SK-N-SH (cell line): ENCODE data around the gene HAAO. TPM values are rescaled to one million over a fixed set of nuclear protein-coding genes. Genes with fewer than 3 reads are reported as not detected.

Experiments
- CTCF ChIA-PET: fragments of 300-600, 350-600 bp; formaldehyde crosslinking; extraction: SDS; loops from one replicate; lab custom pipeline; 2021; lab: Yijun Ruan, JAX
- POLR2A ChIA-PET: fragments of 350-600 bp; sonication (Branson Sonifier 250); formaldehyde crosslinking; extraction: SDS; loops from one replicate; lab custom pipeline; 2020; ENCODE audit warnings: antibody characterized with exemption, inconsistent platforms; lab: Yijun Ruan, JAX
- DNase-seq: peaks from one replicate; pipeline ENCODE4 v3.0.0; 2012
- H2AFZ ChIP-seq: fragments of 200-600 bp; sonication (generic); 2 replicates; pipeline ENCODE4 v1.8.1; 2016; ENCODE audit warnings: antibody characterized with exemption, mild to moderate bottlenecking, low read depth
- H3F3A ChIP-seq: fragments of 200-600 bp; sonication (generic); replicated peaks from 2 replicates; pipeline ENCODE3; 2016; ENCODE audit warnings: antibody characterized with exemption, mild to moderate bottlenecking; ENCODE audit not compliant: insufficient read depth
- H3K27ac ChIP-seq, 2 experiments: fragments of 200-500 bp in 1 of 2; fragments of 200-600 bp in 1 of 2; sonication (Bioruptor generic) in 1 of 2; sonication (generic), shearing (Covaris generic) in 1 of 2; 2 replicates each; pipeline versions ENCODE4 v1.5.1 to v1.6.1; 2014 to 2016; ENCODE audit warnings: low read depth in 2 of 2, inconsistent platforms in 1 of 2, low read length in 1 of 2, mild to moderate bottlenecking in 1 of 2, mixed read lengths in 1 of 2
- H3K27me3 ChIP-seq: fragments of 200-600 bp; sonication (generic), shearing (Covaris generic); 2 replicates; pipeline ENCODE4 v1.6.1; 2016; ENCODE audit warnings: mixed run types; ENCODE audit not compliant: insufficient read depth
- H3K36me3 ChIP-seq, 2 experiments: fragments of 200-500 bp in 1 of 2; fragments of 200-600 bp in 1 of 2; sonication (Bioruptor generic) in 1 of 2; sonication (generic) in 1 of 2; replicated peaks in 1 of 2; 2 replicates each; pipeline versions ENCODE3 to v1.5.1; 2014 to 2016; ENCODE audit warnings: low read length in 1 of 2, mild to moderate bottlenecking in 1 of 2; ENCODE audit not compliant: insufficient read depth in 2 of 2, control insufficient read depth in 1 of 2
- H3K4me1 ChIP-seq, 2 experiments: fragments of 200-500 bp in 1 of 2; fragments of 200-600 bp in 1 of 2; sonication (Bioruptor generic) in 1 of 2; sonication (generic), shearing (Covaris generic) in 1 of 2; 2 replicates each; pipeline versions ENCODE4 v1.5.1 to v1.6.1; 2014 to 2016; ENCODE audit warnings: low read depth in 1 of 2, low read length in 1 of 2, mixed run types in 1 of 2; ENCODE audit not compliant: insufficient read depth in 2 of 2, control insufficient read depth in 1 of 2
- H3K4me2 ChIP-seq: fragments of 200-600 bp; sonication (generic), shearing (Covaris generic); 2 replicates; pipeline ENCODE4 v1.6.1; 2017; ENCODE audit warnings: mixed run types
- H3K4me3 ChIP-seq, 2 experiments: fragments of 200-500 bp in 1 of 2; fragments of 200-600 bp in 1 of 2; sonication (Bioruptor generic) in 1 of 2; sonication (generic), shearing (Covaris generic) in 1 of 2; 2 replicates each; pipeline versions ENCODE4 v1.5.1 to v1.8.1; 2014 to 2016; ENCODE audit warnings: low read depth in 2 of 2, inconsistent platforms in 1 of 2, low read length in 1 of 2, mild to moderate bottlenecking in 1 of 2, mixed read lengths in 1 of 2, moderate library complexity in 1 of 2
- H3K79me2 ChIP-seq: fragments of 200-600 bp; sonication (generic); 2 replicates; pipeline ENCODE4 v1.8.1; 2017; ENCODE audit warnings: mild to moderate bottlenecking; ENCODE audit not compliant: insufficient read depth
- H3K9ac ChIP-seq: fragments of 200-600 bp; sonication (generic); 2 replicates; pipeline ENCODE4 v1.6.1; 2017; ENCODE audit warnings: mixed run types
- H3K9me2 ChIP-seq: fragments of 200-600 bp; sonication (generic); 2 replicates; pipeline ENCODE4 v1.6.1; 2017; ENCODE audit warnings: mixed run types
- H3K9me3 ChIP-seq: fragments of 200-600 bp; sonication (generic); 2 replicates; pipeline ENCODE4 v1.6.1; 2017; ENCODE audit warnings: mixed run types, mild to moderate bottlenecking, moderate library complexity
- H4K20me1 ChIP-seq: fragments of 200-600 bp; sonication (generic); 2 replicates; pipeline ENCODE4 v1.6.1; 2017; ENCODE audit warnings: mild to moderate bottlenecking, mixed run types; ENCODE audit not compliant: insufficient read depth
- CHD2 ChIP-seq: fragments of 150-350 bp; IDR thresholded peaks from 2 replicates; pipeline ENCODE4 v1.6.1; 2018; ENCODE audit warnings: low read length; ENCODE audit not compliant: partially characterized antibody
- ELF1 ChIP-seq: IDR thresholded peaks from 2 replicates; pipeline ENCODE4 v1.4.0; 2012
- EP300 ChIP-seq, 2 experiments: IDR thresholded peaks; 2 replicates each; pipeline versions ENCODE4 v1.4.0 to v1.6.1; 2012; ENCODE audit warnings: borderline replicate concordance in 1 of 2, low read depth in 1 of 2, low read length in 1 of 2
- FOSL2 ChIP-seq: IDR thresholded peaks from 2 replicates; pipeline ENCODE4 v1.4.0; 2012; ENCODE audit warnings: low read depth, mild to moderate bottlenecking, moderate library complexity, borderline replicate concordance
- GABPA ChIP-seq: IDR thresholded peaks from 2 replicates; pipeline ENCODE4 v1.4.0; 2012; ENCODE audit warnings: low read depth, mild to moderate bottlenecking
- MAX ChIP-seq: IDR thresholded peaks from 2 replicates; pipeline ENCODE4 v1.4.0; 2012; ENCODE audit warnings: low read depth
- MXI1 ChIP-seq: IDR thresholded peaks from 2 replicates; pipeline ENCODE4 v1.6.1; 2012; ENCODE audit warnings: mild to moderate bottlenecking, low read depth, low read length, improper control_type of control experiment
- NFIC ChIP-seq: IDR thresholded peaks from 2 replicates; pipeline ENCODE4 v1.4.0; 2012; ENCODE audit warnings: borderline replicate concordance
- POLR2AphosphoS5 ChIP-seq: IDR thresholded peaks from 2 replicates; pipeline ENCODE4 v1.6.1; 2012; ENCODE audit warnings: low read depth, low read length
- RAD21 ChIP-seq: IDR thresholded peaks from 2 replicates; pipeline ENCODE4 v1.6.1; 2012; ENCODE audit warnings: mild to moderate bottlenecking, low read length
- RXRA ChIP-seq: IDR thresholded peaks from 2 replicates; pipeline ENCODE4 v1.4.0; 2012; ENCODE audit warnings: low read depth, mild to moderate bottlenecking, borderline replicate concordance
- TEAD4 ChIP-seq: IDR thresholded peaks from 2 replicates; pipeline ENCODE4 v1.4.0; 2012; ENCODE audit warnings: mild to moderate bottlenecking, borderline replicate concordance; ENCODE audit not compliant: insufficient read depth
- WGBS: methylation state at CpG from one replicate; pipeline ENCODE4 v1.1.6; 2017; ENCODE audit warnings: low lambda C conversion rate; 5-methylcytosine and 5-hydroxymethylcytosine counted together
- polyA plus RNA-seq, 3 experiments: library from polyadenylated mRNA; depleted of rRNA; stranded (reverse); fragments of >200 nt; gene quantifications; 2 replicates each; pipeline ENCODE4 v1.2.3, GENCODE V29; 2012
- TF ChIP-seq, protein P1 (sequence below): IDR thresholded peaks from 2 replicates; pipeline ENCODE4 v1.4.0; 2012; ENCODE audit warnings: low read depth, borderline replicate concordance

Gene HAAO
- polyA plus RNA-seq, 1 of the 3 experiments (the other 2 are of a cell fraction) = not detected

GRCh38 chr2:42724886-42725285 is 67.5 kb downstream of the HAAO start:
- 93% methylated on average over 2 of the region's 2 CpGs for WGBS
- Histone ChIP-seq H3K27ac (no peak overlapping the region), H3K4me3 (no peak overlapping the region), H3K4me2 (no peak overlapping the region), H3K4me1 (no peaks in the 10 kb centered on the region), H3K36me3 (no peaks in the 10 kb centered on the region), H4K20me1 (no peaks in the 10 kb centered on the region), H3F3A (no peaks in the 10 kb centered on the region), H3K27me3 (no peaks in the 10 kb centered on the region), H3K79me2 (no peaks in the 10 kb centered on the region), H3K9me2 (no peaks in the 10 kb centered on the region), H3K9me3 (peaks cover 6% of the 10 kb centered on the region; the same call in 1 of the 2 replicates), H3K9ac (no peak overlapping the region), H2AFZ (no peak overlapping the region)
- DNase-seq = no peak
- CTCF ChIA-PET = no interaction called here
- TF ChIP-seq, protein P1, sequence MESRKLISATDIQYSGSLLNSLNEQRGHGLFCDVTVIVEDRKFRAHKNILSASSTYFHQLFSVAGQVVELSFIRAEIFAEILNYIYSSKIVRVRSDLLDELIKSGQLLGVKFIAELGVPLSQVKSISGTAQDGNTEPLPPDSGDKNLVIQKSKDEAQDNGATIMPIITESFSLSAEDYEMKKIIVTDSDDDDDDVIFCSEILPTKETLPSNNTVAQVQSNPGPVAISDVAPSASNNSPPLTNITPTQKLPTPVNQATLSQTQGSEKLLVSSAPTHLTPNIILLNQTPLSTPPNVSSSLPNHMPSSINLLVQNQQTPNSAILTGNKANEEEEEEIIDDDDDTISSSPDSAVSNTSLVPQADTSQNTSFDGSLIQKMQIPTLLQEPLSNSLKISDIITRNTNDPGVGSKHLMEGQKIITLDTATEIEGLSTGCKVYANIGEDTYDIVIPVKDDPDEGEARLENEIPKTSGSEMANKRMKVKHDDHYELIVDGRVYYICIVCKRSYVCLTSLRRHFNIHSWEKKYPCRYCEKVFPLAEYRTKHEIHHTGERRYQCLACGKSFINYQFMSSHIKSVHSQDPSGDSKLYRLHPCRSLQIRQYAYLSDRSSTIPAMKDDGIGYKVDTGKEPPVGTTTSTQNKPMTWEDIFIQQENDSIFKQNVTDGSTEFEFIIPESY = no peak
- TF ChIP-seq MXI1 (no peak), GABPA (no peak), RAD21 (no peak), ELF1 (no peak), FOSL2 (no peak), CHD2 (no peak), POLR2AphosphoS5 (no peak), TEAD4 (no peak), NFIC (no peak)
- POLR2A ChIA-PET = no interaction called here

DNA sequence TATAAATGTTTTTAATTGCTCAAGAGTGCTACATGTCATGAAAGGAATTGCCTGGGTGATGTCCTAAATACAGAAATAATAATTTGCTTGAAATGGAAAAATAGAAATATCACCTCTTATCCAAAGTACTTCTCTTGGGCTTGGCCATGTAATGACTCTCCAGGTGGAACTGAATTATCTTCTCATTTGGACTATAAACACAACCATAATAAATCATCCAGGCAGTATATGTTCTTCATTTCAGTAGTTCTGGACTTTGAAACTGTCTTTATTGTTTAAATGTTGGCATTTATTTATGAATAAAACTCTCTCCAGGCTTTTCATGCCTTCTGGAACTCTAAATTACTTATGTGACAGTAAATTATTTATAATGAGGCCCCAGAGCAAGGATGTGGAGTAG is 68.9 kb downstream of the HAAO start:
- Histone ChIP-seq H3K27me3 (no peaks in the 10 kb centered on the region), H3K4me3 (no peak overlapping the region), H3K27ac (no peak overlapping the region), H4K20me1 (no peaks in the 10 kb centered on the region), H3K4me2 (no peak overlapping the region), H3K4me1 (no peaks in the 10 kb centered on the region), H3K36me3 (no peaks in the 10 kb centered on the region), H3K9me3 (no peaks in the 10 kb centered on the region), H3K79me2 (no peaks in the 10 kb centered on the region), H3F3A (no peaks in the 10 kb centered on the region), H3K9me2 (no peaks in the 10 kb centered on the region), H2AFZ (no peak overlapping the region), H3K9ac (no peak overlapping the region)
- CTCF ChIA-PET = no interaction called here
- TF ChIP-seq RXRA (no peak), RAD21 (no peak), MXI1 (no peak), EP300 (IDR thresholded peaks at IDR 0.05; ENCODE audit: borderline replicate concordance in 1 of 2, low read depth in 1 of 2, low read length in 1 of 2) (no peak), MAX (no peak), NFIC (no peak)
- no peak for DNase-seq
- POLR2A ChIA-PET = no interaction called here
